ENCODE measurements around the gene CSRP3.

The CSRP3 gene

DNA sequence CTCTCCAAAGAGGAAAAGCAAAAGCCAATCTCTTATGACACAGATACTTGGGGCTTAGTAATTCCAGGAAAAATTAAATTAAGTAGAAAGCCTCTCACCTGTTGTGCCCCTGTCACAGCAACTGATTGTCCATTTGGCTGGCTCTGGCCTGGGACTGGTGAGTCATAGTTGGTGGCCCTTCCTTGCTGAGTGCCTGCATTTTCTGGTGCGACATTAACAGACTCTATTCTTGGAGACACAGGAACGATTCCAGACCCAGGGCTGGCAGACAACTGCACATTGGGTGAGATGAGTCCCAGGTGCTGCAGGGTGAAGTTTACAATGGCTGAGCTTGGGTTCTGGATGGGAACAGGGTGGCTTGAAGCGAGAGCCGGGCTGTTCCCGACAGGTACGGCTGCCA, 23.3 kb upstream of the CSRP3 start:
- no peak overlapping the region for H3K27ac ChIP-seq (ENCODE audit: low read depth, low read length, severe bottlenecking)
- H3K36me3 ChIP-seq (ENCODE audit: control insufficient read depth, insufficient read depth, low read length), result peaks cover 37% of the 10 kb centered on the region
- H3K4me3 ChIP-seq (ENCODE audit: extremely low read depth, insufficient read depth, low read length, poor library complexity, severe bottlenecking), result no peak overlapping the region
- peaks cover 16% of the 10 kb centered on the region for H3K4me1 ChIP-seq (ENCODE audit: control insufficient read depth, insufficient read depth, low read length, poor library complexity, severe bottlenecking)
- peaks cover 10% of the 10 kb centered on the region for H3K9me3 ChIP-seq (ENCODE audit: control insufficient read depth, low read length)
- WGBS, 2 experiments (ENCODE audit: insufficient coverage in 2 of 2), result 93 to 100% methylated on average over 6 of the region's 6 CpGs

GRCh38 chr11:19220903-19221724, 19.3 kb upstream of the CSRP3 start:
- 64 to 82% methylated on average over 2 of the region's 3 CpGs for WGBS, 2 experiments (ENCODE audit: insufficient coverage in 2 of 2)
- Histone ChIP-seq H3K4me3 (ENCODE audit: extremely low read depth, insufficient read depth, low read length, poor library complexity, severe bottlenecking) (no peak overlapping the region), H3K27ac (ENCODE audit: low read depth, low read length, severe bottlenecking) (peak overlapping the region; percentile 41), H3K4me1 (ENCODE audit: control insufficient read depth, insufficient read depth, low read length, poor library complexity, severe bottlenecking) (peaks cover 9% of the 10 kb centered on the region), H3K9me3 (ENCODE audit: control insufficient read depth, low read length) (peaks cover 10% of the 10 kb centered on the region), H3K36me3 (ENCODE audit: control insufficient read depth, insufficient read depth, low read length) (peaks cover 27% of the 10 kb centered on the region)

GRCh38 chr11:19218786-19219460, 17.1 kb upstream of the CSRP3 start:
- H3K36me3 ChIP-seq (ENCODE audit: control insufficient read depth, insufficient read depth, low read length), result peaks cover 11% of the 10 kb centered on the region
- 94% methylated on average over 11 to 13 of the region's 15 CpGs for WGBS, 2 experiments (ENCODE audit: insufficient coverage in 2 of 2)
- H3K9me3 ChIP-seq (ENCODE audit: control insufficient read depth, low read length), result peaks cover 10% of the 10 kb centered on the region
- no peak overlapping the region for H3K27ac ChIP-seq (ENCODE audit: low read depth, low read length, severe bottlenecking)
- H3K4me3 ChIP-seq (ENCODE audit: extremely low read depth, insufficient read depth, low read length, poor library complexity, severe bottlenecking), result no peak overlapping the region
- H3K4me1 ChIP-seq (ENCODE audit: control insufficient read depth, insufficient read depth, low read length, poor library complexity, severe bottlenecking), result peaks cover 9% of the 10 kb centered on the region

- H3K36me3 ChIP-seq (ENCODE audit: control insufficient read depth, insufficient read depth, low read length), result peaks cover 5% of the 10 kb centered on the region
- peaks cover 9% of the 10 kb centered on the region for H3K4me1 ChIP-seq (ENCODE audit: control insufficient read depth, insufficient read depth, low read length, poor library complexity, severe bottlenecking)
- H3K27ac ChIP-seq (ENCODE audit: low read depth, low read length, severe bottlenecking), result no peak overlapping the region
- peaks cover 10% of the 10 kb centered on the region for H3K9me3 ChIP-seq (ENCODE audit: control insufficient read depth, low read length)
- WGBS, 2 experiments (ENCODE audit: insufficient coverage in 2 of 2), result 95 to 96% methylated on average over 2 of the region's 3 CpGs
- no peak overlapping the region for H3K4me3 ChIP-seq (ENCODE audit: extremely low read depth, insufficient read depth, low read length, poor library complexity, severe bottlenecking)
Observed at GRCh38 chr11:19218216-19218615, 16.4 kb upstream of the CSRP3 start.

GRCh38 chr11:19216709-19217374, 15.1 kb upstream of the CSRP3 start:
- Histone ChIP-seq H3K4me3 (ENCODE audit: extremely low read depth, insufficient read depth, low read length, poor library complexity, severe bottlenecking) (no peak overlapping the region), H3K9me3 (ENCODE audit: control insufficient read depth, low read length) (peaks cover 2% of the 10 kb centered on the region), H3K36me3 (ENCODE audit: control insufficient read depth, insufficient read depth, low read length) (no peaks in the 10 kb centered on the region), H3K4me1 (ENCODE audit: control insufficient read depth, insufficient read depth, low read length, poor library complexity, severe bottlenecking) (peaks cover 9% of the 10 kb centered on the region), H3K27ac (ENCODE audit: low read depth, low read length, severe bottlenecking) (no peak overlapping the region)
- 92 to 100% methylated on average over 2 of the region's 3 CpGs for WGBS, 2 experiments (ENCODE audit: insufficient coverage in 2 of 2)

DNA sequence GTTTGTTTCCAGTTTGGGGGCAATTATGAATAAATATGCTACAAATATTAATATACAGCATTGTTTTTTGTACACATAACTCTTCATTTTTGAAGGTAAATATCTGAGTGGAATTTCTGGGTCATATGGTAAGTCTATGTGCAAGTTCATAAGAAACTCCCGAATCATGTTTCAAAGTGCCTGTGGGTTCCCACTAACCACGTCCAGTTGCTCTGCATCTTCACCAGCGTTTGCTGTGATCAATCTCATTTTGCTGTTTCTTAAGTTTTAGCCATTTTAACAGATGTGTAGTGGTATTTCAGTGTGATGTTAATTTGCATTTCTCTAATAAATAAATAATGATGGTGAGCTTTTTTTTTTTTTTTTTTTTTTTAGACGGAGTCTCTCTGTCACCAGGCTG, 14.2 kb upstream of the CSRP3 start:
- 100% methylated on average over 2 of the region's 4 CpGs; no CpG with 5 or more reads in 1 of the 2 experiments for WGBS, 2 experiments (ENCODE audit: insufficient coverage in 2 of 2)
- Histone ChIP-seq H3K9me3 (ENCODE audit: control insufficient read depth, low read length) (no peaks in the 10 kb centered on the region), H3K4me3 (ENCODE audit: extremely low read depth, insufficient read depth, low read length, poor library complexity, severe bottlenecking) (no peak overlapping the region), H3K36me3 (ENCODE audit: control insufficient read depth, insufficient read depth, low read length) (no peaks in the 10 kb centered on the region), H3K4me1 (ENCODE audit: control insufficient read depth, insufficient read depth, low read length, poor library complexity, severe bottlenecking) (peaks cover 2% of the 10 kb centered on the region), H3K27ac (ENCODE audit: low read depth, low read length, severe bottlenecking) (no peak overlapping the region)

DNA sequence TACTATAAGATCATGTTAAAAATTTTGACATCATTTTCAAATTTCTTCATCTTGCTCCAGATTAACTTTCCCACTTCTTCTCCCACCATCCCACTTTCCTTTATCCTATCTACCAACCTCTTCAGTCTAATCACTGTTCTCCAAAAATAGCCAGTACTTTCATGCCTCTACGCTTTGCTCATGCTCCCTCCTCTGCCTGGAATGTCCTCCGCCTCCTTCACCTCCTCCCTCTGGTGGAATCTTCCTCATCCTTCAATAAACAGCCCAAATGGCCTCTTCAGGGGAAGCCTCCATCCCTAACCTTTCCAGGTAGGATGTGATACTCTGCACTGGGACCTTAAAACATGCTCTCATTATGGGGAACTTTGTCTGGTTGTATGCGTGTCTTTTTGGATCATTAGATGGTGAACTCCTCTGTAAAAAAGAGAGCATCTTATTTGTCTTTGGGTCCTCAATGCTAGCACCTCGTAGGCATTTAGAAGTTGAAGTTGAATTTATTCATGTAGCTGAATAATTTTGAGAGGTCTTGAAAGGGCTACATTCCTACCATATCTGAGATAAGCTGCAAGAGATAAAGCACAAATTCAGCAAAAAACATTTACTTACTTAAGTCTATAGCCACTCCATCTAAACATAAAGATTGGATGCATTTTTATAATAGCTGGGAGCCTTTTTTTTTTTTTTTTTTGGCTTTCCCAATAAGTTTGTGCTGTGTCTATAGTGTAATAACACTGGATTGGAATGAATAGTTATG, 8.0 kb upstream of the CSRP3 start:
- H3K36me3 ChIP-seq (ENCODE audit: control insufficient read depth, insufficient read depth, low read length), result no peaks in the 10 kb centered on the region
- H3K4me3 ChIP-seq (ENCODE audit: extremely low read depth, insufficient read depth, low read length, poor library complexity, severe bottlenecking), result no peak overlapping the region
- no peaks in the 10 kb centered on the region for H3K9me3 ChIP-seq (ENCODE audit: control insufficient read depth, low read length)
- peaks cover 14% of the 10 kb centered on the region for H3K4me1 ChIP-seq (ENCODE audit: control insufficient read depth, insufficient read depth, low read length, poor library complexity, severe bottlenecking)
- 70 to 79% methylated on average over 3 of the region's 4 CpGs for WGBS, 2 experiments (ENCODE audit: insufficient coverage in 2 of 2)
- no peak overlapping the region for H3K27ac ChIP-seq (ENCODE audit: low read depth, low read length, severe bottlenecking)

- no peaks in the 10 kb centered on the region for H3K9me3 ChIP-seq (ENCODE audit: control insufficient read depth, low read length)
- H3K36me3 ChIP-seq (ENCODE audit: control insufficient read depth, insufficient read depth, low read length), result no peaks in the 10 kb centered on the region
- no peak overlapping the region for H3K4me3 ChIP-seq (ENCODE audit: extremely low read depth, insufficient read depth, low read length, poor library complexity, severe bottlenecking)
- WGBS, 2 experiments (ENCODE audit: insufficient coverage in 2 of 2), result 83 to 87% methylated on average over 3 of the region's 3 CpGs
- no peak overlapping the region for H3K27ac ChIP-seq (ENCODE audit: low read depth, low read length, severe bottlenecking)
- peaks cover 14% of the 10 kb centered on the region for H3K4me1 ChIP-seq (ENCODE audit: control insufficient read depth, insufficient read depth, low read length, poor library complexity, severe bottlenecking)
Observed at GRCh38 chr11:19208959-19209546, 7.3 kb upstream of the CSRP3 start.

DNA sequence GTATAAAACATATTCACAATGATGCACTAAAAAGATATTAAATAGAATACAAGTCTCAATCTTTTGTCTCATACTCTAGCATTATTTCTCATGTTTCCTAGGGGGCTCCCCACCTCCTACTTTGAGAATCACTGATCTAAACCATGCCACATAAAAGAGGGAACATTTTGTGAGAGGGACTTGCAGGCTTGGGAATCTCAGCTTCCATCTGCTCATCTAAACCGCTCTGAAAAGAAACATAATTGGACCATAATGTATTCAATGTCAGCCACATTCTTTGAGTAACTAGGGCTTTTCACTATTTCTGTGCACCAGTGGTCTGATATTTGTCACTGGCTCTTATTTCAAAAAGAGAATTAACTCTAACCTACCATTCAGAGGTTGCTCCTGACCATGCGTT, 6.4 kb upstream of the CSRP3 start:
- Histone ChIP-seq H3K27ac (ENCODE audit: low read depth, low read length, severe bottlenecking) (no peak overlapping the region), H3K9me3 (ENCODE audit: control insufficient read depth, low read length) (peaks cover 2% of the 10 kb centered on the region), H3K4me1 (ENCODE audit: control insufficient read depth, insufficient read depth, low read length, poor library complexity, severe bottlenecking) (peaks cover 14% of the 10 kb centered on the region), H3K4me3 (ENCODE audit: extremely low read depth, insufficient read depth, low read length, poor library complexity, severe bottlenecking) (no peak overlapping the region), H3K36me3 (ENCODE audit: control insufficient read depth, insufficient read depth, low read length) (no peaks in the 10 kb centered on the region)
- WGBS, 2 experiments (ENCODE audit: insufficient coverage in 2 of 2), result 60 to 100% methylated on average over 1 of the region's 2 CpGs

DNA sequence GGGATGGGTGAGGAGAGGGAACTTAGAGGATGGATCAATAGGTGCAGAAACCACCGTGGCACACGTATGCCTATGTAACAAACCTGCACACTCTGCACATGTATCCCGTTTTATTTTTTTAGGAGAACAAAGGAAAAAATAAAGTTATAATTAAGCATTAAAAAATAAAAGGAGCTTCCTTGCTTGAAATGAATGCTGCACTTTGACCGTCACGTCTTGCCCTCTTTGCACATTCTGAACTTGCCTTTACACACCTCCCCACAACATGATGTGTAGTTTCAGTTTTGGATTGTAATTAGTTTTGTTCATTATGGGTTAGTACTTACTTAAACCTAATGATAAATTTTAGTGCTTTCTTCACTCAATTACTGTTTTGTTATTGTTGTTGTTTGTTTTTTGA, 3.1 kb upstream of the CSRP3 start:
- WGBS, 2 experiments (ENCODE audit: insufficient coverage in 2 of 2), result no CpG with 5 or more reads among the region's 5 CpGs
- Histone ChIP-seq H3K36me3 (ENCODE audit: control insufficient read depth, insufficient read depth, low read length) (no peaks in the 10 kb centered on the region), H3K27ac (ENCODE audit: low read depth, low read length, severe bottlenecking) (no peak overlapping the region), H3K4me3 (ENCODE audit: extremely low read depth, insufficient read depth, low read length, poor library complexity, severe bottlenecking) (no peak overlapping the region), H3K4me1 (ENCODE audit: control insufficient read depth, insufficient read depth, low read length, poor library complexity, severe bottlenecking) (peaks cover 19% of the 10 kb centered on the region), H3K9me3 (ENCODE audit: control insufficient read depth, low read length) (peaks cover 4% of the 10 kb centered on the region)
